Erythroblast (primary cell): ENCODE results near the gene PARP1.
A peak's percentile ranks its signal among the peaks of the same experiment; 100 is the strongest.

Experiments used
- DNase-seq, 2 experiments: peaks; one replicate each; lab custom pipeline; 2025; lab: John Stamatoyannopoulos, UW
- GATA1 ChIP-seq: IDR thresholded peaks from 2 replicates; pipeline ENCODE4 v1.6.1; 2011; ENCODE audit warnings: low read depth, mild to moderate bottlenecking, control low read depth, low read length, moderate library complexity
- POLR2A ChIP-seq: IDR thresholded peaks from 2 replicates; pipeline ENCODE4 v1.6.1; 2011; ENCODE audit warnings: mild to moderate bottlenecking, low read length

PARP1 gene

DNA sequence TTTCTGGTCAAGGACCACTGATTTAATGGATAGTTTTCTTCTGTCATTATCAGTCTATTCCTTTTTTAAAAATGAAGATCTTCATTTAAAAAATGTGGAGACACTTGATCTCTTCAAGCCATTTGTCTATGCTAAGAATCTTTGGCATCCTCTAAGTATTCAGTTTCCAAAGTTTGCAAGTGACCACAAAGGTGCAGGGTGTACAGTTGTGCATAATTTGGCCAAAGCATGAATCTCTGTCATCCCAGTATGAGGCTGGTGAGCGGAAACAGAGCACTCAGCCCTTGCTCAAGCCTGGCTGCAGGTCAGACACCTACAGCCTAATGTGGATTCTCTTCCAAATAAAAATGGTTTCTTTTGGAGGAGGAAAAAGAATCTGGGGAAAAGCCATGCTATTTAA is 19.8 kb downstream of the PARP1 start:
- DNase-seq, result no peak
- TF ChIP-seq GATA1 (no peak), POLR2A (no peak)

DNA sequence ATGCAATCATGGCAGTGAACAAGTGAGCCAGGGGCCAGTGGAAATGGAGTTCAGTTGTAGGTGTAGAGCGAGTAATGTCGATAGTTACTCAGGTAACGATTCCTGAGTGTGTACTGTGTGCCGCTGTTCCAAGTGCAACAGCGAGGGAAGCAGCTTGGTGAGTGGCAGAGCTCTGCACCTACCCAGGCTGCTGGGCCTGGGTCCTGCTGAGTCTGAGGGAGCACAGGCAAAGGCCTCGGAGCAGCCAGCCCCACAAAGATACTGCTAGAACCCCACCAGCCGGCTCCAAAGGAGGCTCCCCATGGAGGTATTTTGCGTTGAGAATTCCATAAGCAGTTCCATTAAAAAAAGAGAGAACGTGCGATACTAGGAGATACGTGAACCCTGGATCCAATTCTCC is 23.2 kb downstream of the PARP1 start:
- DNase-seq, result no peak
- TF ChIP-seq POLR2A (no peak), GATA1 (no peak)

DNA sequence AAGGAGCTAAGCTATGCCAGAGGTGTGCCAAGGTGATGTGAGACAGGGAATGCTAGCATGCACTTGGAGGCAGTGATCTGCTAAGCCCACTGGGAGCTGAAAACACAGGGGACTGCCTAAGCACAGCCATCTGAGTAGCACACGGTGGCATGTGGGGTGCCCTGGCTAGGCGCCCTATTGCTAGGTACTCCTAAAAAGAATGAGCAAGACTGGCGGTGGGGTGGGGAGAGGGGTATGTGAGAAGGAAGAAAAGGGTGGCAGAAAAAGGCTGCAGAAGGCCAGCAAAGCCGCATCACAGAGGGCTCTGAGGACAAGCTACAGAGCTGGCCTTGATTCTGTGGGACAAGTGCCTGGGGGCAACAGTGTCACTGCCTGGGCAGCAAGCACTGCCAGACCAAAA is 23.9 kb downstream of the PARP1 start:
- DNase-seq, result no peak
- no peak for TF ChIP-seq GATA1

DNA sequence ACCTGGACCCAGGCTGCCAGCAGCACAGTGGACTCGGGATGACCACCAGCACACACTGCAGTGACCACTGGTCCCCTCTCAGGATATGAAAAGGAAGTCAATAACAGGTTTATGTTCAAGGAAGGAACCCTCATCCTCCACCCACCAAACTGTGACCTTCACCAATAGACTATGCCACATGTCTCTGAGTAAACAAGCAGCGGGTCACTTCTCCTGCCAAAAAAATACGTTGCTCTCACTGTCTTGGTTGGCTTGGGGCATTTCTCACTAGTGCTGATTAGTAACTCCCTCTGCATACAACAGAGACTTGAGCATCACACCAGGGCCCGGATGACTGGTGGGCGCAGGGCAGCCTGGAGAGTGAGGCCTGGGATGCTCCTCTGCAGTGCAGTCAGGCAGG is 25.9 kb downstream of the PARP1 start:
- DNase-seq, result no peak
- TF ChIP-seq GATA1 (no peak), POLR2A (no peak)

DNA sequence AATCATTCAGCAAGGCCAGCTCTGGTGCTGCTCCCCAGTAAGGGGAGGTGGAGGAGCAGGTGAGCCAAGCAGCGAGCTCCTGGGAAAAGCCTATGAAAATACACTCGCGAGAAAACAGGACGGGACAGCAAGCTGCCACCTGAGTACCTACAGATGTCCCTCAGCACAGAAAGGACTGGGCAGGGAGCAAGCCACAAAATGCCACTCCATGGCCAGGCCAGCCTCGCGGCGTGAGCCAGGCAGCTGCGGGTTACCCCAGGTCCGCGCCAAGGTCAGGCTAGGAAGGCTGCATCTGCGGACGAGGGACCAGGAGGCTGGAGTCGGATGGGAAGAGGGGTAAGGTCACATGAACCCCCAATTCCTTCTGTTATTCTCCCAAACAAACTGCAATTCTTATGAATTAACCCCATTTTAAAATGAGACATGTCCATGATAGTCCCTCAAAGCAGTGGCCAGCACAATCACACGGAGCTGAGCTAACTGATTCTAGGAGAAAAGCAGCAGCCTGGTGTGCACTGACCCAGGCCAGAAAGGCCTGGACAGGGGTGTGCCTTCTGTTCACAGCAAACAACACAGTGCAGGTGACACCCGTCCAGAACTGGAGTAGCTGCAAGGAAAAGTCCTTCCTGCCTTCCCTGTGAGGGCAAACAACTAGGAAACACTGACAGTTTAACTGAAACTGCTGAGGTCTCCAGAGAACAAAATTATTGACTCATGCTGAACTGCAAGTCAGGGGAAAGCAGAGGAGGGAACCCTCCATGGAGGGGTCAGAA is 26.5 kb downstream of the PARP1 start:
- no peak for DNase-seq
- no peak for TF ChIP-seq GATA1
- no peak for TF ChIP-seq POLR2A

DNA sequence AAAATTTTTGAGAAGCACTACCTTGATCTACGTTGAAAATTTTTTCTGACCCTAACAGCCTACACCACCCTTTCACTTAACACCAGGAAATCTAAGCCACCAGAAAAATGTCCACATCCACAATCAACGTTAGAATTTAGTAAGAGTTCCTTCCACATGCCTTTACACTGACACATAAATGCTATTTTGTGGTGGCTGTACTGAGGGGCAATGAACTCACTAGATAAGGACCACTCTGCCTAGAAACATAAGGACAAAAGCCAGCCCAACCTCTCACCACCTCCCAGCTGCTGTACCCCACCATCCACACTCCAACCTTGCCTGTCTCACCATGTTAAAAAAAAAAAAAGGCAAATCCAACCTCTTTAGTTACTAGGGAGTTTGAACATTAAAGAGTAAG is 29.8 kb downstream of the PARP1 start:
- TF ChIP-seq POLR2A (no peak), GATA1 (no peak)
- no peak for DNase-seq

DNA sequence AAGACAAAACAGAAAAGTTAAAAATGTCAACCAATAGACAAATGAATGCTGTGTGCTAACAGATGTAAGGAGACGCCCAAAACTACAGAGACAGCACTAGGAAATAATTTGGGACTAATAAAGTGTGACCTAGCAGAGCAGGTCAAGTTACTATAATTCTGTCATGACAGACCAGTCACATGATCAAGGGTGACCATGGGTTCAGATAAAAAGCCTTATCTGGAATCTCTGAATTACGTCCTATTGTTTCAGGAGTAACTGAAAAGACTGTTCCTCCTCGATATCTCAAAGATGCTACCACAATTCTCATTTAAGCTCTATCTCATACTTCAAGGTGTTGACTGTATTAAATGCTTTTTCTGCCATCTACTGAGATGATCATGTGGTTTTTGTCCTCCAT is 31.6 kb downstream of the PARP1 start:
- DNase-seq, result peak in 1 of 2 experiments; percentile 47

DNA sequence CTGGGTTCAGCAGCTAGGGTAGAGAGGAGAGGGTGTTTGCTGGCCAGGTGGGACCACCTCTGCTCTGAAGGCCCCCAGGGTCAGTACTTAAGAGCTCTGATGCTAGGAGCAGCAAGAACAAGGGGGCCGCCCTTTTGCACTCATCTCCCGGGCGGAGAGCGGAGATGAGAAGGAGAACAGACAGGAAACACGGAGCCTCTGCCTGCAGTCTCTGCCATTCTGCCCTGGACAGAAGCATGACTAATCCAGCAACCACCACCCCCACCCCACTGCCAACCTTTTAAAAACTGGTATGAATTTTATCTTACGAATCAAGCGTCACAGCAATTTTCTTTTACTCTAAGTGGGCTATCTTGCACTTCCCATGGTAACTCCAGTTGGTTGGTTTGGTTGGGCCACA is 34.5 kb downstream of the PARP1 start:
- TF ChIP-seq POLR2A, result no peak
- no peak for TF ChIP-seq GATA1
- DNase-seq, result no peak

More for the DNA sequence above, 31.6 kb downstream of the PARP1 start:
- TF ChIP-seq GATA1, result no peak
- TF ChIP-seq POLR2A, result no peak

DNA sequence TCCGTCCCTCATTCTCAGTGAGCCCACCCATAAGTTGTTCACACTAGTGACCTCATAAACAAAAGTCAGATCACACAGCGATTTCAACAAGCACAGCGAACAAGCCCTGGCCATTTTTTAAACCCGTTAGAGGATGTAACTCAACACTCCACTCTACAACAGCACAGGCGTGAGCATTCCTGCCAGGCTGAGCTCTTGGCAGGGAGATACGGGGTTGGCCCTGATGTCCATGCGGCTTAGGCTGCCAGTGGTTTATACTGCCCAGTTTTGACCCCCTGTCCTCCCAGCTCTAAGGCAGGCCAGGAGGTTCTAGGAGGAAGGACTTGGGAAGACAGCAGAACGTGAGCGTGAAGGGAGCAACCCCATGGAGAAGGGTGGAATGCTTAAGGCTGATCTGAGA is 35.0 kb downstream of the PARP1 start:
- no peak for TF ChIP-seq POLR2A
- TF ChIP-seq GATA1, result no peak
- DNase-seq, result no peak

DNA sequence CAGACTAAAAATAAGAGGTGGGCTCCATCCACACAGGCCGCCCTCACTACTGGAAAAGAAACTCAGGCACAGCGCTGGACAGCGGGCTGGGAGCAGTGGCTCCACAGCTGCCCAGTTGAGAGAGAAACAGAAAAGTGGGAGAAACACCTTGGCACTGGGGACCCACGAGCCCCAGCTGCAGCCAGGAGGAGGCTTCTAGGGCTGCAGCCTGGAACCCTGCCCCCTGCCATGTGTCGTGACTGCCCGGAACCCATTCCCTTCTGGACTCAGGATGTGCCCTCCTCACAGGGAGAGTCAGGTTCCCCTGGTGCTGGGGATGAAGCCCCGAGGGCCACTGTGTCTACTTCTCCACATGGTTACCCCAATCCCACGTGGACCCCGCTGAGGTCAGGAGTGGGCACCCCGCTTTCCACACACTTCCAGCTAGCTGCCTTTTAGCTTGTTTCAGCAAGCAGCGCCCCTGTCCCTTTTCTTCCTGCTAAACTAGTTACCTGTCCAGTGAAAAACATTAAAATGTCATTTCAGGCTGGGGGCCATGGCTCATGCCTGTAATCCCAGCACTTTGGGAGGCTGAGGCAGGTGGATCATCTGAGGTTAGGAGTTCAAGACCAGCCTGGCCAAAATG is 35.9 kb downstream of the PARP1 start:
- DNase-seq, result no peak
- TF ChIP-seq GATA1 (no peak), POLR2A (no peak)

DNA sequence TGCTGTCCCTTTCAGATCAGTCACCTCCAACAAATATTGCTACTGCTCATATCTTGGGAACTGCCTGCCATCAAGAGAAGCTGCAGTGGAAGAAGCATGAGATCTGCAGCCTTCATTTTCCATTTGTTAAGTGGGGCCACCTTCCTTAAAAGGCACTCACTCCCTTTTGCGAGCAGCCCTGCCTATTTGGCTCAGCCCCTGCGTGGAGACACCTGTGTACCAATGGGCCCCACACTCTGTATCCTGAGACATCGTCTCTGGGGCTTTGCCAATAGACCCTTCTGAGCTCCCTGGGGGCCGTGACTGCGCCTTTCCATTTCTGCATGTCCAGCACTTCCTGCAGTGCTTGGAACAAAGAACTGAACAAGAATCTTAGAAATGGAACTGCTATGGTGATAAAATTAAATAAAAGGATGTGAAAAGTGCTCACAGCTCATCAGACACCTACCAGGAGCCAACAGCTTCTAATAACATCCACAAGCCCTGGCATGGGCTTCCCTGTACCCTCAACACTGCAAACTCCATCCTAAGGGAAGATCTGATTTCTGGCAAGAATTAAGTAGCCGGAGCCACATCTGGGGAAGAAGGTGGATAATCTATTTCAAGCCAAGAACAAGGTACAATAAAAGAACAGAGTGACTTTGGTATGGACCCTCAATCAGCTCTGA is 36.7 kb downstream of the PARP1 start:
- no peak for DNase-seq
- TF ChIP-seq GATA1, result no peak
- no peak for TF ChIP-seq POLR2A

DNA sequence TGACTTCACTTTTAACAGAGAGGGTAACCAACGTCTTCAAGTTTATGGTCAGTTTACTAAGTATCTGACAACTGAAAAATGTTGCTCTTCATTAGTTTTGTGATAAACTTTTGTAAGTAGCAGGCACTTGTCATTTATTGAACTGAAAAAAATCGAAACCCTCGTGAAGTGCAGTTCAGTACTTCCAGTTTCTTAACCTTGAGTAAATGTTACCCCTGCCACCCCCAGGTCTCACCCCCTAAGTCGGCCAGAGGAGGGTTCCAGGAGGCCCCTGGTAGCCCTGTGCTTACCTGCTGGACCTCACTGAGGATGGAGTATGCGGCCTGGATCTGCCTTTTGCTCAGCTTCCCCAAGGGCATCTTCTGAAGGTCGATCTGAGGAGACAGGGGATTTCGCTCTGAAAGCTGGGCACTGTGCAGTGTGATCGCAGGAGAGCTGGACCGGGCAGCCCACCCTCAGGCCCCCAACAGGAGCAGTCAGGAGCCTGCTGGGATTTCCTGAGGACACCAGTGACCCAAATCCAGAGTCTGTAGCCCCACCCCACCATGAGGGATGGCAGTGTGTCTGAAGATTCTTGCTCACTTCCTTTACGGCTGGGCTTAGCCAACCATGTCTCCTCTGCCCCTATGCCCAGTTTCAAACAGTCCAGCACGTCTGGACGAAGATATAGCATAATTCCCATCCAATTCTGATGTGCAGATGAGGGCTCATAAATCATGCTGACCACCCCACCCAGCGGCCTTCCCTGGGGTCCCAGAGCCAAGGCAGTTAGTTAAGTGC is 37.6 kb downstream of the PARP1 start:
- TF ChIP-seq GATA1 (no peak), POLR2A (no peak)
- DNase-seq, result no peak

DNA sequence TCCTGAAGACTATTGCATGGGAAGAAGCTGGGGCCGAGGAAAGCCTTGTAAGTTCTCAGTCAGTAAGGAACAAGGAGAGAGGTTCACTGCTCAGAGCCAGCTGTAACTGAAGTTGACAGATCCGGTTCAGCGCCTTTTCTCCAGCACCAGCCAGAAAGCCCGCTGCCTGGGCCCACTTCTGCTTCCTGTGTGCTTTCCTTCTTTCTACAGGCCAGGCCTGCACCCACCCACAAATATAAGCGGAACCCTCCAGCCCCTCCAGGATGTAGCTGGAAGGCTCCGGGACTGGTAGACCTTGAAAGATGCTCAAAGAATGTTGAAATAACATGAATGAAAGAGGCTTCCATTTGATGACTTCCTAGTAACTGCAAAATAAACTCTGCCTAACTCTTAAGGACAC is 38.8 kb downstream of the PARP1 start:
- no peak for TF ChIP-seq POLR2A
- no peak for TF ChIP-seq GATA1
- DNase-seq, result no peak
